Measurements from ENCODE around the gene UBE2D1. TPM values are rescaled to one million over a fixed set of nuclear protein-coding genes. Genes with fewer than 3 reads are reported as not detected.
A peak's percentile ranks its signal among the peaks of the same experiment; 100 is the strongest.

UBE2D1 gene
- total RNA-seq, 3 donors from 2014 or later, result 10.4 to 22.4 (median 16.1) TPM

GRCh38 chr10:58335306-58336005 lies 650 bp downstream of the UBE2D1 start:
- Histone ChIP-seq H3K27me3 (no peaks in the 10 kb centered on the region), H3K4me3 (peak overlapping the region; percentile 87 to 90 (median 87)), H3K36me3 (no peaks in the 10 kb centered on the region), H3K9me3 (no peaks in the 10 kb centered on the region), H3K27ac (peak overlapping the region; percentile 81 to 85), H3K4me1 (no peaks in the 10 kb centered on the region)
- TF ChIP-seq POLR2AphosphoS5 (IDR thresholded peaks at IDR 0.05) (no peak), CTCF (IDR thresholded peaks at IDR 0.05) (no peak), POLR2A (IDR thresholded peaks at IDR 0.05) (no peak)
- intact Hi-C loops (cut with DNase I; ENCODE audit: low total_unique reads), result no loop called here
- no peak for DNase-seq (ENCODE audit: low spot score in 2 of 2)

- peak overlapping the region in 1 of 3 donors; percentile 87 for H3K4me3 ChIP-seq
- TF ChIP-seq POLR2A (IDR thresholded peaks at IDR 0.05) (no peak), POLR2AphosphoS5 (IDR thresholded peaks at IDR 0.05) (no peak), CTCF (IDR thresholded peaks at IDR 0.05) (no peak)
- no peaks in the 10 kb centered on the region for H3K27me3 ChIP-seq
- DNase-seq (ENCODE audit: low spot score in 2 of 2), result no peak
- H3K36me3 ChIP-seq, result no peaks in the 10 kb centered on the region
- intact Hi-C loops (cut with DNase I; ENCODE audit: low total_unique reads), result no loop called here
- H3K9me3 ChIP-seq, result no peaks in the 10 kb centered on the region
- no peak overlapping the region for H3K27ac ChIP-seq
- no peaks in the 10 kb centered on the region for H3K4me1 ChIP-seq
Observed at GRCh38 chr10:58336242-58336641, 1.4 kb downstream of the UBE2D1 start.

GRCh38 chr10:58341422-58341821 lies 6.6 kb downstream of the UBE2D1 start:
- Histone ChIP-seq H3K4me1 (no peaks in the 10 kb centered on the region), H3K4me3 (no peak overlapping the region), H3K9me3 (no peaks in the 10 kb centered on the region), H3K27ac (no peak overlapping the region), H3K27me3 (no peaks in the 10 kb centered on the region), H3K36me3 (no peaks in the 10 kb centered on the region)
- DNase-seq (ENCODE audit: low spot score in 2 of 2), result no peak
- no peak for TF ChIP-seq POLR2A (IDR thresholded peaks at IDR 0.05)
- no peak for TF ChIP-seq CTCF (IDR thresholded peaks at IDR 0.05)
- no peak for TF ChIP-seq POLR2AphosphoS5 (IDR thresholded peaks at IDR 0.05)
- intact Hi-C loops (cut with DNase I; ENCODE audit: low total_unique reads), result no loop called here

- TF ChIP-seq POLR2AphosphoS5 (IDR thresholded peaks at IDR 0.05), result no peak
- no peak for TF ChIP-seq CTCF (IDR thresholded peaks at IDR 0.05)
- no peak for TF ChIP-seq POLR2A (IDR thresholded peaks at IDR 0.05)
- Histone ChIP-seq H3K36me3 (no peaks in the 10 kb centered on the region), H3K27me3 (no peaks in the 10 kb centered on the region), H3K27ac (no peak overlapping the region), H3K4me3 (no peak overlapping the region), H3K9me3 (no peaks in the 10 kb centered on the region), H3K4me1 (no peaks in the 10 kb centered on the region)
- no peak for DNase-seq (ENCODE audit: low spot score in 2 of 2)
- intact Hi-C loops (cut with DNase I; ENCODE audit: low total_unique reads), result no loop called here
Observed at GRCh38 chr10:58341947-58342346, 7.1 kb downstream of the UBE2D1 start.

GRCh38 chr10:58347967-58348366 lies 13.2 kb downstream of the UBE2D1 start:
- intact Hi-C loops (cut with DNase I; ENCODE audit: low total_unique reads), result no loop called here
- TF ChIP-seq POLR2AphosphoS5 (IDR thresholded peaks at IDR 0.05), result no peak
- TF ChIP-seq CTCF (IDR thresholded peaks at IDR 0.05), result no peak
- TF ChIP-seq POLR2A (IDR thresholded peaks at IDR 0.05), result no peak
- DNase-seq (ENCODE audit: low spot score in 2 of 2), result no peak
- no peak overlapping the region for H3K4me3 ChIP-seq
- H3K36me3 ChIP-seq, result no peaks in the 10 kb centered on the region
- H3K27me3 ChIP-seq, result no peaks in the 10 kb centered on the region
- no peaks in the 10 kb centered on the region for H3K4me1 ChIP-seq
- H3K27ac ChIP-seq, result no peak overlapping the region
- no peaks in the 10 kb centered on the region for H3K9me3 ChIP-seq

Data from breast epithelium (tissue), 4 donors.